Measurements from ENCODE around the gene ALG2.
"Not testable (repeated sequence)": the region's sequence is repeated elsewhere in the genome, so short reads cannot be mapped to it uniquely, and the experiment has no call there.

Gene ALG2

GRCh38 chr9:99251157-99251556 lies 29.4 kb upstream of the ALG2 start:
- Mint-ChIP-seq H3K27me3 (ENCODE audit: low read depth) (no peaks in the 10 kb centered on the region), H3K36me3 (ENCODE audit: low read depth) (no peaks in the 10 kb centered on the region), H3K4me1 (ENCODE audit: low read depth) (peaks cover 28% of the 10 kb centered on the region), H3K9me3 (no peaks in the 10 kb centered on the region), H3K27ac (no peak overlapping the region), H3K4me3 (no peak overlapping the region)
- DNase-seq (ENCODE audit: low spot score) = no peak

- no peaks in the 10 kb centered on the region for H3K9me3 Mint-ChIP-seq
- no peak overlapping the region for H3K4me3 Mint-ChIP-seq
- H3K36me3 Mint-ChIP-seq (ENCODE audit: low read depth) = no peaks in the 10 kb centered on the region
- no peak overlapping the region for H3K27ac Mint-ChIP-seq
- no peaks in the 10 kb centered on the region for H3K27me3 Mint-ChIP-seq (ENCODE audit: low read depth)
- peaks cover 24% of the 10 kb centered on the region for H3K4me1 Mint-ChIP-seq (ENCODE audit: low read depth)
- DNase-seq (ENCODE audit: low spot score) = peak; percentile 64
These were observed 27.9 kb upstream of the ALG2 start for GRCh38 chr9:99249619-99250018.

GRCh38 chr9:99244344-99245260 lies 22.9 kb upstream of the ALG2 start:
- peaks cover 7% of the 10 kb centered on the region for H3K36me3 Mint-ChIP-seq (ENCODE audit: low read depth)
- no peak overlapping the region for H3K27ac Mint-ChIP-seq
- no peaks in the 10 kb centered on the region for H3K27me3 Mint-ChIP-seq (ENCODE audit: low read depth)
- DNase-seq (ENCODE audit: low spot score) = no peak
- H3K9me3 Mint-ChIP-seq = no peaks in the 10 kb centered on the region
- H3K4me1 Mint-ChIP-seq (ENCODE audit: low read depth) = peaks cover 5% of the 10 kb centered on the region
- no peak overlapping the region for H3K4me3 Mint-ChIP-seq

GRCh38 chr9:99241106-99241505 lies 19.4 kb upstream of the ALG2 start:
- Mint-ChIP-seq H3K36me3 (ENCODE audit: low read depth) (peaks cover 15% of the 10 kb centered on the region), H3K9me3 (no peaks in the 10 kb centered on the region), H3K4me3 (no peak overlapping the region), H3K27ac (no peak overlapping the region), H3K27me3 (ENCODE audit: low read depth) (no peaks in the 10 kb centered on the region), H3K4me1 (ENCODE audit: low read depth) (peaks cover 6% of the 10 kb centered on the region)
- no peak for DNase-seq (ENCODE audit: low spot score)

- H3K36me3 Mint-ChIP-seq (ENCODE audit: low read depth) = peaks cover 15% of the 10 kb centered on the region
- H3K9me3 Mint-ChIP-seq = no peaks in the 10 kb centered on the region
- no peak overlapping the region for H3K27ac Mint-ChIP-seq
- H3K4me1 Mint-ChIP-seq (ENCODE audit: low read depth) = peaks cover 11% of the 10 kb centered on the region
- H3K27me3 Mint-ChIP-seq (ENCODE audit: low read depth) = no peaks in the 10 kb centered on the region
- DNase-seq (ENCODE audit: low spot score) = no peak
- no peak overlapping the region for H3K4me3 Mint-ChIP-seq
These were observed 17.8 kb upstream of the ALG2 start for GRCh38 chr9:99239341-99240060.

- Mint-ChIP-seq H3K4me1 (ENCODE audit: low read depth) (peaks cover 10% of the 10 kb centered on the region), H3K36me3 (ENCODE audit: low read depth) (peaks cover 16% of the 10 kb centered on the region), H3K4me3 (no peak overlapping the region), H3K27me3 (ENCODE audit: low read depth) (no peaks in the 10 kb centered on the region), H3K9me3 (no peaks in the 10 kb centered on the region), H3K27ac (no peak overlapping the region)
- no peak for DNase-seq (ENCODE audit: low spot score)
These were observed 16.6 kb upstream of the ALG2 start for GRCh38 chr9:99238331-99238730.

GRCh38 chr9:99237849-99238248 lies 16.1 kb upstream of the ALG2 start:
- DNase-seq (ENCODE audit: low spot score); H3K27ac Mint-ChIP-seq; H3K27me3 Mint-ChIP-seq (ENCODE audit: low read depth); H3K4me3 Mint-ChIP-seq; H3K9me3 Mint-ChIP-seq: not testable (repeated sequence)
- peaks cover 10% of the 10 kb centered on the region for H3K4me1 Mint-ChIP-seq (ENCODE audit: low read depth)
- H3K36me3 Mint-ChIP-seq (ENCODE audit: low read depth) = peaks cover 19% of the 10 kb centered on the region

GRCh38 chr9:99237356-99237755 lies 15.6 kb upstream of the ALG2 start:
- Mint-ChIP-seq H3K9me3 (no peaks in the 10 kb centered on the region), H3K27me3 (ENCODE audit: low read depth) (no peaks in the 10 kb centered on the region), H3K27ac (no peak overlapping the region), H3K4me1 (ENCODE audit: low read depth) (peaks cover 10% of the 10 kb centered on the region), H3K36me3 (ENCODE audit: low read depth) (peaks cover 16% of the 10 kb centered on the region), H3K4me3 (no peak overlapping the region)
- no peak for DNase-seq (ENCODE audit: low spot score)

- no peaks in the 10 kb centered on the region for H3K27me3 Mint-ChIP-seq (ENCODE audit: low read depth)
- no peak overlapping the region for H3K27ac Mint-ChIP-seq
- no peak for DNase-seq (ENCODE audit: low spot score)
- no peaks in the 10 kb centered on the region for H3K9me3 Mint-ChIP-seq
- peaks cover 22% of the 10 kb centered on the region for H3K36me3 Mint-ChIP-seq (ENCODE audit: low read depth)
- no peak overlapping the region for H3K4me3 Mint-ChIP-seq
- peaks cover 10% of the 10 kb centered on the region for H3K4me1 Mint-ChIP-seq (ENCODE audit: low read depth)
These were observed 14.3 kb upstream of the ALG2 start for GRCh38 chr9:99235926-99236634.

GRCh38 chr9:99235069-99235468 lies 13.3 kb upstream of the ALG2 start:
- H3K36me3 Mint-ChIP-seq (ENCODE audit: low read depth) = peaks cover 29% of the 10 kb centered on the region
- no peak for DNase-seq (ENCODE audit: low spot score)
- no peak overlapping the region for H3K4me3 Mint-ChIP-seq
- H3K9me3 Mint-ChIP-seq = no peaks in the 10 kb centered on the region
- no peak overlapping the region for H3K27ac Mint-ChIP-seq
- H3K27me3 Mint-ChIP-seq (ENCODE audit: low read depth) = no peaks in the 10 kb centered on the region
- peaks cover 10% of the 10 kb centered on the region for H3K4me1 Mint-ChIP-seq (ENCODE audit: low read depth)

- Mint-ChIP-seq H3K4me3 (no peak overlapping the region), H3K4me1 (ENCODE audit: low read depth) (peaks cover 10% of the 10 kb centered on the region), H3K9me3 (no peaks in the 10 kb centered on the region), H3K27ac (no peak overlapping the region), H3K27me3 (ENCODE audit: low read depth) (no peaks in the 10 kb centered on the region), H3K36me3 (ENCODE audit: low read depth) (peaks cover 28% of the 10 kb centered on the region)
- no peak for DNase-seq (ENCODE audit: low spot score)
These were observed 12.9 kb upstream of the ALG2 start for GRCh38 chr9:99234618-99235017.

GRCh38 chr9:99231711-99232110 lies 10.0 kb upstream of the ALG2 start:
- Mint-ChIP-seq H3K27ac (no peak overlapping the region), H3K27me3 (ENCODE audit: low read depth) (no peaks in the 10 kb centered on the region), H3K4me3 (no peak overlapping the region), H3K36me3 (ENCODE audit: low read depth) (peaks cover 35% of the 10 kb centered on the region), H3K9me3 (no peaks in the 10 kb centered on the region), H3K4me1 (ENCODE audit: low read depth) (peaks cover 10% of the 10 kb centered on the region)
- DNase-seq (ENCODE audit: low spot score) = peak; percentile 26

GRCh38 chr9:99230206-99230605 lies 8.5 kb upstream of the ALG2 start:
- H3K27ac Mint-ChIP-seq = no peak overlapping the region
- H3K27me3 Mint-ChIP-seq (ENCODE audit: low read depth) = no peaks in the 10 kb centered on the region
- H3K9me3 Mint-ChIP-seq = no peaks in the 10 kb centered on the region
- H3K4me3 Mint-ChIP-seq = no peak overlapping the region
- H3K4me1 Mint-ChIP-seq (ENCODE audit: low read depth) = peaks cover 5% of the 10 kb centered on the region
- no peak for DNase-seq (ENCODE audit: low spot score)
- H3K36me3 Mint-ChIP-seq (ENCODE audit: low read depth) = peaks cover 39% of the 10 kb centered on the region

- no peak for DNase-seq (ENCODE audit: low spot score)
- H3K4me1 Mint-ChIP-seq (ENCODE audit: low read depth) = peaks cover 21% of the 10 kb centered on the region
- no peak overlapping the region for H3K27ac Mint-ChIP-seq
- no peaks in the 10 kb centered on the region for H3K27me3 Mint-ChIP-seq (ENCODE audit: low read depth)
- peaks cover 48% of the 10 kb centered on the region for H3K36me3 Mint-ChIP-seq (ENCODE audit: low read depth)
- H3K9me3 Mint-ChIP-seq = no peaks in the 10 kb centered on the region
- H3K4me3 Mint-ChIP-seq = no peak overlapping the region
These were observed 4.3 kb upstream of the ALG2 start for GRCh38 chr9:99226054-99226453.

Measured in T-helper 2 cell treated with Interferon-gamma antibody and Interleukin-4, amounts not matched to agents 5 μg/mL and 100 μg/mL, for 36 hours (primary cell).